Activated CD4-positive, alpha-beta T cell treated with anti-CD3 and anti-CD28 coated beads for 4 hours (primary cell): ENCODE data around the gene SERF2.
"Not testable (repeated sequence)": the region's sequence is repeated elsewhere in the genome, so short reads cannot be mapped to it uniquely, and the experiment has no call there.

Experiments used
- DNase-seq, 2 donors: peaks; one replicate each; pipeline ENCODE4 v3.0.0-alpha.2; 2020

Gene SERF2

GRCh38 chr15:43794269-43795037, 2.3 kb downstream of the SERF2 start:
- DNase-seq, result no peak

GRCh38 chr15:43795197-43795596, 3.1 kb downstream of the SERF2 start:
- no peak for DNase-seq

GRCh38 chr15:43795997-43796396, 3.9 kb downstream of the SERF2 start:
- DNase-seq, result no peak

GRCh38 chr15:43796566-43796965, 4.4 kb downstream of the SERF2 start:
- no peak for DNase-seq

DNA sequence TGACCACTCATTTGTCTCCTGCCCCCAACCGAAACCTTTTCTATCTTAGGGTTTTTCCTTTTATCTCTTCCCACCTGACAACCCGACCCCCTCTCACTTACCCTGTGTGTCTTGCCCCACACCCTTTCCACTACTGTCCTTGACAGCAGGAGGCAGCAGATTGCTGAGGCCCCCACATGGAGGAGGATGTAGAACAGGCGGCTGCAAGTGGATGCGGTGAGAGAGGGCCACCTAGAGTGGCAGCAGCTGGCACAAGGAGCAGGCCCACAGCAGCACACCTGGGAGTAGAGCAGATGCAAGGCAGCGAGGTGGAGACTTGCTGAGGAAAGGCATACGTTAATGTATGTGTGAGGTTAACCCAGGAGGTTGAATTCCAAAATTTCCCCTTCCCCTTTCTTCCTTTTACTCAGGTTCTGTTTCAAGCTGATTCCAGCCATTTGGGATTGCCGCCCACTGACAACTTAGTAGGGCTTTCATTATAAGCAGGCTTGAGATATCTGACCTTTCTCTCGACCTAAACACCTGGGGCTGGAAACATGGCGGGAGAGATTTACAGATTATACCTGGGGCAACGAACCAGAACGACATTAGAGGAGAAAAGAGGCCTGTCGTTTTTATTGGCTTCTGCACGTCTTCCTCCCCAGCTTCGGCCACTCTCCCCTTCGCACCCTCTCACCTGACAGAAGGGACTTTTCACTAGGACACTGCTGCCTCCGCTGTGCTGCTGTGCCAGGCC, 7.3 kb downstream of the SERF2 start:
- DNase-seq, result no peak

DNA sequence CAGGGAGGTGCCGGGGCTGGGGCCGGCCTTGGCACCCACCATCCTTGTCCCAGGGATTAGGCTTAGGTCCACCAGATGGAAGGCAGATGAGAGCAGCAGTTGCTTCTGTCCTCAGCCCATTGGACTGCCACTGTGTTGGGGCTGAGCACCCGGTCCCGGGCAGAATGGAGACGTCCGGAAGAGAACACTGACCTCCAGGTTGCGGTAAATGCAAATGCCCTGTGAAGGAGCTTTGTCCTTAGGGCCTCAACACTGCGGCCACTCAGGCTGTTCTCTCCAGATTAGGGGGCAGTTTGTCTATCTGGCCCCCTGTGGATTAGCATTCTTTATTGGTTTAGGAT, 7.8 kb downstream of the SERF2 start, which contains the start of gene SERINC4:
TSS of gene SERINC4 (minus strand) at position 276 of the 341 bp plus-strand sequence. CDS start at position 42, 234 bp downstream.
- no peak for DNase-seq

- DNase-seq, result peak; percentile 90
Measured at GRCh38 chr15:43800286-43801141, 8.4 kb downstream of the SERF2 start, which contains the start of gene HYPK. TSS of gene HYPK (plus strand) at chr15:43800599. CDS start at chr15:43800623, 24 bp downstream.

DNA sequence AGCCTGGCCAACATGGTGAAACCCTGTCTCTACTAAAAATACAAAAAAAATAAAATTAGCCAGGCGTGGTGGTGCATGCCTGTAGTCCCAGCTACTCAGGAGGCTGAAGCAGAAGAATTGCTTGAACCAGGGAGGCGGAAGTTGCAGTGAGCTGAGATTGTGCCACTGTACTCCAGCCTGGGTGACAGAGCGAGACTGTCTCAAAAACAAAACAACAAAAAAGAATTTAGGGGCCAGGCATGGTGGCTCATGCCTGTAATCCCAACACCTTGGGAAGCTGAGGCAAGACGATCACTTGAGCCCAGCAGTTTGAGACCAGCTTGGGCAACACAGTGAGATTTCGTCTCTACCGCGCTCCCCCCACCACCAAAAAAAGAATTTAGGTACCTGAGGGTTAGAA, 10.6 kb downstream of the SERF2 start:
- DNase-seq, result not testable (repeated sequence)

- DNase-seq, result no peak
Measured at GRCh38 chr15:43808435-43808950, 16.4 kb downstream of the SERF2 start.

- DNase-seq, result no peak
Measured at GRCh38 chr15:43808960-43809678, 17.0 kb downstream of the SERF2 start.

DNA sequence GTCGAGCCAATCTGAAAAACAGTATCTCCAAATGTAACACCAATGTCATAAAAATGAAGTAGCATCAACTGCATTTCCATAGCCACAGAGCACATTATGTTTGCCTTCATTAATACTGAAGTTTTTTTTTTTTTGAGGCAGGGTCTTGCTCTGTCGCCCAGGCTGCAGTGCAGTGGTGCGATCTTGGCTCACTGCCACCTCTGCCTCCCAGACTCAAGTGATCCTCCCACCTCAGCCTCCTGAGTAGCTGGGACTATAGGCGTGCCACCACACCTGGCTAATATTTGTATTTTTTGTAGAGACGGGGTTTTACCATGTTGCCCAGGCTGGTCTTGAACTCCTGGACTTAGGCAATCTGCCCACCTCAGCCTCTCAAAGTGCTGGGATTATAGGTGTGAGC, 22.9 kb downstream of the SERF2 start:
- DNase-seq, result not testable (repeated sequence)

DNA sequence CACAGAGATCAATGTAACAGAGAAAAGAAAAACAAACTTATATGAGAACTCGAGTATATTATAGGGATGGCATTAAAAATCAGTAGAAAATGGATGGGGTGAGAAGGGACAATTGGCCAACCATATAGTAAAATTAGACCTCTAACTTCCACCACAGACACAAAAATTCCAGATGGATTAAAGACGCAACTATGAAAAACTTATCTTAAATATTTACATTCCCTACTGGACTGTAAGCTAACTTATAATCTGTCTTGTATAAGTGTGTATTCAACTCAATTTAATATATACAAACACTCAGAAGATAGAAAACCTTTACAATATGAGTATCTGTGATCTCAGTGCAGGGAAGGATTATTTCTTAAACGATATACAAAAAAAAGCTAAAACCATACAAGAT, 29.4 kb downstream of the SERF2 start:
- DNase-seq, result no peak

GRCh38 chr15:43824302-43825246, 32.5 kb downstream of the SERF2 start, which contains the start of gene MFAP1:
TSS of gene MFAP1 (minus strand) at chr15:43824690. CDS start at chr15:43824569, 121 bp downstream.
- peak; percentile 89 to 95 for DNase-seq

- DNase-seq, result not testable (repeated sequence)
Measured at GRCh38 chr15:43825305-43825704, 33.2 kb downstream of the SERF2 start.

GRCh38 chr15:43826029-43826507, 33.9 kb downstream of the SERF2 start:
- no peak for DNase-seq

GRCh38 chr15:43826508-43827341, 34.6 kb downstream of the SERF2 start, which contains the start of gene WDR76:
TSS of gene WDR76 (plus strand) at chr15:43827002. CDS start at chr15:43827033, 31 bp downstream.
- peak; percentile 53 to 64 for DNase-seq

GRCh38 chr15:43828061-43828657, 36.0 kb downstream of the SERF2 start:
- DNase-seq, result peak in 1 of 2 donors; percentile 8

- not testable (repeated sequence) for DNase-seq
Measured at GRCh38 chr15:43829951-43830540, 37.9 kb downstream of the SERF2 start.
